ENCODE measurements around the gene SPTBN1.

The SPTBN1 gene

DNA sequence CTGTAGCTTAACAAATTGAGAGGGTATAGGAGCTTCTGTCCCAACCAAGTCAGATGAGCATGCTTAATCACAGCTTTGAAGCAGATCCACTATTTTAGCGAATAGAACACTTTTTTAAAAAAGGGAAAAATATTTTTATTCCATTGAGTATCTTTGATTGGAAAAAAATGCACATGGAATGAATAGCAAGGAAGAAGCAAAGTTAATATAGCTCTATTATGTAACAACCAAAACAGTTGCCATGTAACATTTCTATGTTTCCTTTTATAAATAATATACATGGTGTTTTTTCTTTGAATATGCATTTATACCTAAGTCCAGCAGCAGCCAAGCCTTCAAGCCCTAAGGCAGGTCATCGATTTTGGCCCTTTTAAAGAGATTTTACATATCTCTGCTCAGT lies 21.4 kb upstream of the SPTBN1 start:
- no peak for DNase-seq

DNA sequence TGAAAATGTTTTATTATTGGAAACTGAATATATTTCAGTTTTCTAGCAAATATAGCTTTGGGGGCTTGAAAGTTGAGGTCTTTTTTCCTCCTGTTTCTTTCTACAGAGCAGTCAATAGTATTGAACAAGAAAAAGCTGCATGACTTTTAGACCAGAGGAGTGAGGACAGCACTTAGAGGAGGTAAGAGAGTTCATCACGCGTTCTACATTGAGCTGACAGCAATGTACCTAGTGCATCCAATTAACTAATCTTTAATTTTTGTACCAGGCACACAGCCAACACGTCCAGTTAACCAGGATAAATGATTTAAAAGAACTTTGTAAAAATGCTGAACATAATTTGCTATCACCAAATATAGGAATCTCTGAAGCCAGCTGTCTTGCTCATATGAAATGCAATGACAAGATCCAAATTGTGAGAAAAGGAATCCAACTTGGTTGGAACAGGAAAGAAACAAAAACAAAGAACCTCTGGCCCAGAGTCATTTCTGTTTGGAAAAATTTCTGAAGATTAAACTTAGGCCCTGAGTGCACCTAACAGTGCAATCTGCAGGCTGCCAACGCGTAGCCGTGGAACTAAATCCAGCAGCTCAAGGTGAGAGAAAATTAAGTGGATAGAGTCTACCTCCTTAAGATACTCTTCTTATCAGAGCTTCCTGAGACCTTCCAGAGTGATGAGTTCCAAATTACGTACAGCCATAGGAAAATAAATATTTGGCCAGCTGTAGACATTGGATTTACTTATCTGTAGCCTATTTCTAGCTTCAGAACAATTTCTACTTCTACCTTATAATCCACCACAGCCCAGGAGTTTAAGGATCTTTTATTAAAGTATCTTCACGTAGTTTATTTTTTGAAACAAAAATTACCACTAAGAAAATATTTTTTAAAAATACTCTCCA lies 20.6 kb upstream of the SPTBN1 start:
- no peak for DNase-seq

DNA sequence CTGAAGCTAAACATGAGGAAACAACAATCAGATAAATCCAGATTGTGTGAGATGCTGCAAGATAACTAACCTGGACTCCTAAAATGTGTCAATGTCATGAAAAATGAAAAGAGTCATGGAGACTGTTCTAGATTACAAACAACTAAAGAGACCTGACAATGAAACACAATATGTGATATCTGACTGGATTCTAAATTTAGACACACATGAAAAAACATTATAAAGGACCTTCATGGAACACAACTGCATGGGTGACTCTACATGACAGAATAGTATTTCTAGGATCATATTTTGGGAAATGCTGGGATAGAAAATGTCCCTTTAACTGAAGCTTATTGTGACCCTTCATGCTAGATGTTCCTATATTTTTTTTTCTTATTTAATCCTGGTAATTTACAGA lies 18.5 kb upstream of the SPTBN1 start:
- DNase-seq, result no peak

DNA sequence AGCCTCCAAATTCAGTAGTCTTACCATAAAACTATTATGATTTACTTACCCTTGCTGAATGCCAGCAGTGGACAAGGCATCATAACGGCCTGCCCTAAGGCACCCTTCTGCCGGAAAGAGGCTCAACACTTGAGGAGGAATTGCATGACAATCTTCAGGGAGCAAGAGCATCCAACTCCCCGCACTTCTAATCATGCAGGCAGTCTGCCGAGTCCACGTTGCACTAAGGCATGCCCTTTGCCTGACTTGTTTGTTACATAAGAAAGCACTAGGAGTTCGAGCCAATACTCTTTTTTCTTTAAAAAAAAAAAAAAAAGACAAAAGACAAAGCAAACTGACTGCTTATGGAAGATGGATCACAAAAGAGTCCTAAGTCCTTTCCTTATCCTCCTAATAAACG lies 17.9 kb upstream of the SPTBN1 start:
- no peak for DNase-seq

DNA sequence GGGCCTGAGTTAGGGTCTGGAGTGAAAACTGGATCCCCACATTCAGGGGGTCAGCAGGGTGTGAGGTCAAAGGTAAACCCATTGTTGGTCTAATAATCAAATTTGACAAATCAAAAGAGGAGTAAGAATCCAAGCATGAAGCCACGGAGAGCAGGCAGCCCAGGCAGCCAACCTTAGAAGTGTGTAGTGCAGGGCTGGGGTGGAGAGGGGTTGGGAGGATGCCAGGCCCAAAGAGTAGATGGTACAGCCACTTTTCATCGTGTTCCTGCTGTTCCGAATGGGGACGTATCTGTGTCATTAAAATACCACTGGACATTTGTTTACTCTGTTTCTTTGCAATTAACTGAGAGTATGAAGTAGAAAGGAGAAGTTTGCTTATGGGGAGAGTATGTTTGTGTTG lies 16.5 kb upstream of the SPTBN1 start:
- no peak for DNase-seq

DNA sequence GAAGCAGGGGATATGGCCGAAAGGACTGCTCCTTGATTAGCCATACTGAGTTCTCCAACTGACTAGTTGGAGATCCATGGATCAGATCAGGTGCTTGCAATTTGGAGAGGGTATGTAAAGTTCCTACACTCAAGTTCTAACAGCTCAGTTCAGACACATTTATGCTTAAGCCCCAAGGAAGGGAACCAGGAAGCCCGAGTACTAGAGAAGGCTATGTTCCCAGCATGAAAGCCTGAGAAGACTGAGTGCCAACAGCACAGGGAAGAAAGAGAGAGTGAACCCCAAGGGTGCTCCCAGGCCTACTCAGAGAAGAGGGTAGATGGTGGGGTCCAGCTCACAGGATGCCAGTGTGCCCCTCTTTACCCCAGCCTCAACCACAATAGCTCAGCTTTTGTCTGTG lies 16.1 kb upstream of the SPTBN1 start:
- DNase-seq, result no peak

DNA sequence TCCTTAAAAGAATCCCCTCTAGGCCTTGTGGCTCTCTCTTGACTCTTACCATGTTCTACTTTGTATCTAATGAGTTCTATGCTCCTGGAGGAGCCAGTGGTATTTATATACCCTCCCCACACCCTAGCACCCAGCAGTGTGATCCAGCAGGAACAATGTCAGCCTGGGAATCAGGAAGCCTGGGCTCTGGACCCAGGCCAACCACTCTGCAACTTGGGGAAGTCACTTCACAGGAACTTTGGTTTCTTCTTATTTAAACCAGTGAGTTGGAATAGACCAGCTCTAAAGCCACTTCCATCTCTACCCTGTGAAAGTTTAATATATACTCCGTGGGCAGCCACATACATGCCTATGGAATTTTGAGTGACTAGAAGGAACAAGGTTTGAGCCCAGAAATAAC lies 11.6 kb upstream of the SPTBN1 start:
- no peak for DNase-seq

DNA sequence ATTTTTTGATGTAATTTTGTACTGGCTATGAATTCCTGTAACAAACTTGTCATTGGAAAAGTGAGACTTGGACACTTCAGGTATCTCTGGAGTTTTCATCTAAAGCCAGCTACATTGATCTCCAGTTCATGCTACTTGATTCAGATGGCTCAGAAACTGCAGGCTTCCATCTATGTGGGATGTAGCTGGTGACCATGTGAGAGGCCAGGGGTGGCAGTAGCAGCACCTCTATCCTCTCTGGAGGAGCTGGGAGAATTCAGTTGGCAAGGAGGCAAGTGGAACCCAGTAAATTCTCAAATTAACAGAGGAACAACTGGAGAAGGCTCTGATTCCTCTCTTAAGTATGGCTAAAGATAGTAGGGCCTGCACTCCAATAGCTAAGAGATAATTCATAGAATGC lies 10.0 kb upstream of the SPTBN1 start:
- no peak for DNase-seq

DNA sequence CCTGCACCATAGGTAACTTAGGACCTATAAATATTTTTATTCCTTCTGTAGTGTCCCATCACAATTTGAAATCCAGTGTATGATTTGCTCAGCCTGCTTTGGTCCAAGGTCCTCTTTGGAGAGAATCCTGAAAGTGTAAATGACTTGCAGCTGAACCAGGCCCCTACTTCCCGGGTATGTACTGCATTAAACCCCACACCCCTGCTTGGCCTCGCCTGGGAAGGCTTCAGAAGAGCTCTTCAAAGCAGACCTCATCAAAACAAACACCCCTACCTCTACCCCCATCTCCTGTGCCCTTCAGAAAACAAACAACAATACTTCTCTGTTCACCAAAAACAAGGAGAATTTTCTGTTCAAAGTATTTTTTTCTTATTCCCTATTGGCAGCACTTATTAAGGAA lies 9.5 kb upstream of the SPTBN1 start:
- no peak for DNase-seq

DNA sequence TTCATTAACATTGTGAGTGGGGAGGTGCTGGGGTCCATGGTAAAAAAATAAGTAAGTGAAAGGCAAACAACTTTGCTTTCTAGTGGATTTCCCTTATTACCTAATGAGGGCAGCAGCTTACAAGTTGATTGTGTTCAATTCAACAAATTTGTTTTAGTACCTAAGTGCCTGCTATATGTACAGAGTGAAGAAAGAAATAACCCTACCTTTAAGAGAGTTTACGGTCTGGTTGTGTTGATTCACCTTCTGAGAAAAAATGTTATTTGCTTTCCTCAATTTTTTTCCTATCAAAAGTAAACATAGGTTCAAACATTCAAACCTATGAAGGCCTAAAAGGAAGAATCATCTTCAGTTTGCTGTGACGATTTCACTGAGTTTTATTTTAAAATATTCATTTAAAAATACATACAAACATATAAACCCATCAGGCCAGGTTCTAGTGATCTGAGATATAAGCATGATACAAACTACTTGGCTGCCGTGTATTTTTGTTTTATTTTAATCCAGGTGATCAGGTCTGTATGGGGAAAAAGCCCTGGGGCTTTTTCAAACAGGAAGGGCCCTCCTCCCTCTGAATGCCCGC lies 1.5 kb upstream of the SPTBN1 start:
- no peak for DNase-seq

DNA sequence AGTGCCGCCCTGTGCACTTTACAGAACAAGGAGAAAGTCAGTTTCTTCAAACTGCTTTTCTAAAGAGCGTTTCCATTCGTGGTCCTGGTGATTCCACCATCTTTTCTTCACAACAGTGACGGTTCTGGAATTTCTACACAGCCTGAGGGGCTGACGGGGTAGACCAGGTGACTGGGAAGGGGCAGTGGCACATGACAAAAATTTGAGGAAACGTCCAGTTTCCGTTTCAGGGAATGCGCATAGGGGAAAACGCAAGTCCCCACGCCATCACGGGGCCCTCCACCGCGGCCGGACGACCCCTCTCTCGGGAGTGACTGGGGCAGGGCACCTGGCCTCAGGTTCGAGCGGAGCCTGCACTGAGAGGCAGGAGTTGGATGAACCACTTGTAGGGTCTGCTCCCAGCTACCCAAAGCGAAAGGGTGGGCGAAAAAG lies 980 bp upstream of the SPTBN1 start:
- DNase-seq, result no peak

DNA sequence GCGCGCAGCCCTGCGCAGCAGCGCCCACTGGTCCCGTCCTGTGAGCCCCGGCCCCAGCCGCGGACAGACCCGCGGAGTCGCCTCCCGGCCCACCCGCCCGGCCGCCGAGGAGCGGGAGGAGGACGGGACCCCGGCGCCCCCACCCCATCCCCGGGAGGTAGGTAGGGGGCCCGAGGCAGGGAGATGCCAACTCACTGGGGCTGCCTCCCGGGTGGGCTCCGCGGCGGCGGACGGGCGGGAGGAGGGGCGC lies 160 bp downstream of the SPTBN1 start:
- DNase-seq, result no peak

DNA sequence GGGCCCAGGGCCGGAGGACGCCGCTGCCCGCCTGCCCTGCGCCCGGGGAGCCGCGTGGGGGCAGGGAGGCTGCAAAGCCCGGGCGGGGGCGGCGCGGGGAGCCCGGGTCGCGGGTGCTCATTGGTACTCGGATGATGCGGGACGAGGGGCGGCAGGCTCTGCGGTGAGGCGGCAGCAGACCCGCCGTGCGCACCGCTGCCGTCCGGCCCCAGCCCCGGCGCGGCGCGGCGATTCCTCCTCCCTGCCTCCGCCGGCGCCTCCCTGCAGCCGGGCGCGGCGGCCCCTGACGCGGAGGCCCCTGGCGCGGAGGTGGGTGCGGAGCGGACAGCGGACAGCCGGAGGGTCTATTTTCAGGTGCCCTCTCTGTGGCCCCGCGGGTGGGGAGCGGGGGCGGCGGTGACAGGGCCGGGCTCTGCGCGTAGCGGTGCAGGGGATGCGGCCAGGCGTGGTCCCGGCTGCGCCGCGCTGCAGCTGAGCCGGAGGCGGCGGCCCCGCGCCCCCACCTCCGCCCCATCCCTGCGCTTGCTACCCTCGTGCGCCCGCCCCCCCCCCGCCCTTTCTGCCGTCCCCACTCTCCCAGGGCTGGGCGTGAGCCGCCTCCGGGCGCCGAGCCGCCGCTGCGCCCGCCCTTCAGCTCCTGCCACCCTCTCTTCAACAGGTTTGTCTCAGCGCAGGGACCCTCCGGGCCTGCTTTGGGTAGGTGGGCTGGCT lies 640 bp downstream of the SPTBN1 start:
- DNase-seq, result peak; percentile 40

DNA sequence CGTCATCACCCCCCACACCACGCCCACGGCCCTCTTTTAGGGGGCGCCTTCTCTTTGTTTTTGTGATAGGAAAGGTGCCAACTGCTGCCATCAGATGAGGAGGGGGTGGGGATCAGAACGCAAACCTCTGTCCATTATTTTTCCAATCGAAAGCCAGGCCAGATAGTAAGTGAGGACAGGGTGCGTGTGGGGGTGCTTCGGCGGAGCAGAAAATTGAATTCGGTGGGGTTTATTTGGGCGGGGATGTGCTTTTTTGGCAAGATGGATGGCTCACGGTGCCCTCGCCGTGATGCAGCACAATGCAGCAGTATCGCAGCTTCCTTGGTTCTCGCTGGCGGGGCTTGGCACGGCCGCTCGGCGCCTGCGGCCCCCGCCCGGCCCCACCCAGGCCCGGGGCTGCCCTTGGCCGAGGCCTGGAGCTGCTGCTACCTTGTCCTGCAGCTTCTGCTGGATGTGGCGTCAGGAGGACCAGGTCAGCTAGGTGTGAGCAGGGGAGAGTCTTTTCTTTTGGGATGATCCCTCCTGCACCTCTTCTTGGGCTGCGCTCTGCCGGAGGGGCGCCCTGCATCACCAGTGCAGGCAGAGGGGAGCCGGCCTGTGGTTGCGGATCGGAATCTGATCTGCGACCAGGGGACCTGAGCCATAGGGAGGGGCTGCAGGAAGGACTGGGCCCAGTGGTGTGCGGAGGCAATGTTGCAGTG lies 1.3 kb downstream of the SPTBN1 start:
- DNase-seq, result peak; percentile 59

DNA sequence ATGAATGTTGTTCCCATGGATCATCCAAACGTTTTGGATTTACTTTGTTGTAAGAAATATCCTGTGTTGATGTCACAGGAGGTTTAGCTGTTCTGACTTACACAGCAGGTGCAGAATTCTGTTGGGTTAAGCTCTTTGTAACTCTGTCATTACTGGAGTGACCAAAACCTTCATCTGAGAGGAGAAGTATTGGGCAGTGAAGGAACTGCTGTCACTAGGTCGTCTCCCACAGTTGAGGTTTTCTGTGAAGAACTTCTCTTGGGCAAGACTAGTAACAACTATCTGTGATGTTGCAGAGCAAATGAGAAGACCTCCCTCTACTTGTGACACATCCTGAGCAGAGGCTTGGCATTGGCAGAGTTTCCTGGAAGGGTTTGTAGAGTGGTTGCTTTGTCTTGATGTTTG lies 2.9 kb downstream of the SPTBN1 start:
- no peak for DNase-seq

DNA sequence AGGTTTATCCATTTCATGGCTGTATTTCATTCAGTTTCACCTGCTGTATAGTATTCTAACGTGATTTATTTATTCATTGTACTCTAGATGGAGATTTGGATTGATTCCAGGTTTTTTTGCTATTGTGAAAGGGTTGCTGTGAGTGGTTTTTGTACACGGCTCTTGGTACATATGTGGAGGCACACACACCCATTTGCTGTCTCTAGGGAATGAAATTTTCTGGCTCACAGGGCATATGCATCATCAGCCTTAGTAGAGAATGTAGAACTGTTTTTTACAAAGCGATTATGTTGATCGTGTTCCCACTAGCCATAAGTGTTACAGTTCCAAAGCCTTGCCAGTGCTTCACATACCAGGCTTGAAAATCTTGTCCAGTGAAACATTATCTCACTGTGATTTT lies 5.1 kb downstream of the SPTBN1 start:
- DNase-seq, result peak; percentile 65

DNA sequence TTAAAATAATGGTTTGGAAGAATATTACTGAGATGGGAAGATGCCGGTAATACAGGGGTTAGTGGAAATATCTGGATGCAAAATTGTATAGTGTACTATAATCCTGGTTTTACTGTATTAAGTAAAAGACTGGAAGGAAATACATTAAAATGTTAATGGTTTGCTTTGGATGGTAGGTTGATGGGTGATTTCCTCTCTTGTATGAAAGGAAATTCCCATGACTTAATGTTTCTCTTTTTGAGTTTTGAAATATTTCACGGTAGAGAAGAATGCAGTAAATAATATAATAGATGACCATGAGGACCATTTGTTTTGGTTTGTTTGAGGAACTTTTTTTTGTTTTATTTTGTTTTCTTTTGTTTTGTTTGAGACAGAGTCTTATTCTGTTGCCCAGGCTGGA lies 8.2 kb downstream of the SPTBN1 start:
- DNase-seq, result no peak

DNA sequence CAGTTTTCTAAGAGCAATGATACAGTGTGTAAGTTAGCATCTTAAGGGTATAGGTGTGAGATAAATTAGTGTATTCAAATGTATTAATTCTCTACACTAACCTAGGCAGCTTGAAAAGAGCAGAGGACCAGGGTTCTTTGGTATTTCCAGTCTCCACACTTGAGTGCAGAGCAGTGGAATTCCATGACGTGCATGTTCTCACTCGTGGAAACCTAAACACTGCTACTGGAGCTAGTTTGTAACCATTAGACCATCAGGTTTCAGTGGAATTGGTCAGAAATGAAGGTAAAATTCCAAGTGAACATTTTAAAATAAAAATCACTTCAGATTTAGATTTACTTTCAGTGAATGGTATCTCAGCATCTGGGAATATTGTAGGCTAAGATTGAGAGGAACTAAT lies 9.0 kb downstream of the SPTBN1 start:
- no peak for DNase-seq

DNA sequence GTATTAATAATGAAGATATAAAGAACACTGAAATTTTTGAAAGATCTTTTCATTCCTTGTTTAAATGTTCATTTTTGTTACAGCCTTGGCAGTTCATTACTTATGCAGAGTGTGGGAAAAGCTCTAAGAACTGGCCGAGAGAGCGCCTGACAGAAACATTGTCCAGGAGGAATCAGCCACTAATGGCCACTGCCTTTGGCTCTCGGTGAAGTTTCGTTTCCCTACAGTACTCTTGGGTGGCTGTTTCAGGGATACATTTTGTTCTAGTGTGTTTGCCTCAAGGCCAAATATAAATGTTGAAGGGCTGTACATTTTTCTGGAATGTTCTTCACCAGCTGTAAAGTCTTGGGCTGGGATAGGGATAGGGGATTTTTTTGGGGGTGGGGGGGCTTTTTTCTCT lies 10.7 kb downstream of the SPTBN1 start:
- no peak for DNase-seq

DNA sequence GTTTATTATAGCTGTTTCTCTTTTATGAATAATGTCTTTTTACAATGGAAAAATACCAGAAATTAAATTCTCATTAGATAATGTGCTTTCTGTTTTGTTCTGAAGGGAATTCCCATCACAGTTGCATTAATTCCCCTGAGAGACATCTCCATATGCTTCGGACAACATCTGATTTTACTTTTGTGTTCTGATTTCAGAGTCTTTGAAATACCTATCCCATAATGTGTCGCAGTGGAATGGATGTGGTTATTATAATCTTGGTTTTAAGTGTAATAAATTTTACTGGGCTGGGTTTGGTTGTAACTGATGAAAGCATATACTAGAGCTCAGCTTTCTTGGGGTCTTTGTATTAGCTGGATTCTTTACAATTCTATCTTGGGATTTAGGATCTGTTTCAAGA lies 12.5 kb downstream of the SPTBN1 start:
- DNase-seq, result peak; percentile 49

DNA sequence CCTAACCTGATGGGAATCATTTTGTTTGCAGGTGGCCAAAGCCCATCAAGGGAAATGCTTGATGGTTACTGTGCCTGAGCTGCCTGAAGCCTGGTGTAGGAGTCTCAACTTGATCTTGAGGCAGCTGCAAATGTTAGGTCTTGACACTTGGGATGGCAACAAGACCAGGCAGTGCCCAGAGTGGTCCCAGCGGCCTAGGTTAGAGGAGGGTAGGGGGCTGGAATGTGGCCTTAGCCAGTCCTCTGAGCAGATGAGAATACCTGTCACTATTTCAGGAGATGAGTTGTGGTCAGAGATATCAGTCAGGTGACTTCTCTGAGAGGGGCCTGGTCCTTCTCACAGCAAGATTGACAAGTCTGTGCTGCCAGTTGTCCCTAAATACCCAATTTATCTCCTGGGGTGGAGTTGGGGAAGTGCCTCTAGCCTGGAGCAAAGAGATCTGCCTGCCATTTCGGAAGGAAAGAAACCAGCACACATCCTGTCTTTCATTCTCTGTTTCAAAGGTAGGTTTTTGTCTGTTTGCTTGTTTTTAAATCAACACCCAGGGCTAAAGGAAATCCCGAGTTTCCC lies 13.4 kb downstream of the SPTBN1 start:
- DNase-seq, result no peak

DNA sequence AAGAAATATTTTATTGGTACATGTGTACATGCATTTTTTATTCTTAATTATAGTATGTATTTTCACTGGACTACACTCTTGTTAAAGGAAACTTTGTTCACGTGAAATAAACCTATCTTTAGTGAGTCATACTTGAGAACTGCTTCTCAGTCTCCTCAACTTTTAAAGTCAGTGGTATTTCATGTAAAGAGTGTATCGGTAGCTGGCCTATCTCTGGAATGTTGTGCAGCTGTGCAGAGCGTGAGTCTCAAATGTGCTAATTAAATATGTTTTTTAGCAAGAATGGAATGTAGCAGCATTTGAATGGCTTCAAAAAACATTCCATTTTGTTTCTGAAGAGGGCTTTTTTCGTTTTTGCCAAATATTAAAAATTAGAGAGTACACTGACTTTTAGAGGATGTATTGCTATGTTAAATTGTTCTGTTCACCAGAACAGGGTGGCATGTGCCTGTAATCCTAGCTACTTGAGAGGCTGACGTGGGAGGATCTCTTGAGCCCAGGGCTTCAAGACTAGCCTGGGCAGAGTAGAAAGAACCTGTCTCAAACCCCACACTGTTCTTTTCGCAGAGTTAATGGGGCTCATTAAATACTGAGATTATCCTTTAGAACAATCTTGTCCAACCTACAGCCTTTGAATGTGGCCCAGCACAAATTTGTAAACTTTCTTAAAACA lies 14.3 kb downstream of the SPTBN1 start:
- DNase-seq, result no peak

DNA sequence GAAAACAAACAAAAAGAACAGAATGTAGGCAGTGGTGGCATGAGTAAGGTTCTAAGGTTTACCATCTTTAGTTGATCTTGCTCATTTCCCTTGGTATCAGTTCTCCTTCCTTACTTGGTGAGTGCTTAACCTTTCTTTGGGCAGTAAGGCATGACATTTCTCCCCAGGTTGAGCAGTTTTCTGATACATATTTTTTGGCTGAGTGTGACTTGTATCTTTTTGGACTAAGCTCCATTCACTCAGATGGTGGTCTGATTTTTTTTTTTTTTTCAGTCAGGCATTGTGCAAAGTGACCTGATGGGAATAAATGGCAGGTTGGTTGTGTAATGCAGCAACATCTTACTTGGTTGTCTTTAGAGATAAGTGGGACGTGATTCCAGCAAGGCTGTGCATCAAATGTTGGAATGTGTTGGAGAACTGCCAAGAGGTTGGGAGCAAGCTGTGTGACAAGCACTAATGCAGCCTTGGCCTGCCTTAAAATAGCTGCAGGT lies 15.1 kb downstream of the SPTBN1 start:
- DNase-seq, result peak; percentile 71

Data from NCI-H2171 (cell line).